GM12864 (cell line): ENCODE data around the gene CD99.
"Not testable (repeated sequence)": the region's sequence is repeated elsewhere in the genome, so short reads cannot be mapped to it uniquely, and the experiment has no call there.

Experiments used
- DNase-seq: peaks from one replicate; pipeline ENCODE4 v3.0.0-alpha.2; 2011; ENCODE audit warnings: low read depth
- H3K4me3 ChIP-seq: 2 replicates; pipeline ENCODE4 v1.5.1; 2011; ENCODE audit warnings: mild to moderate bottlenecking, low read depth, low read length, control low read depth
- CTCF ChIP-seq: IDR thresholded peaks from 2 replicates; pipeline ENCODE4 v1.5.1; 2011; ENCODE audit warnings: low read depth, mild to moderate bottlenecking, moderate library complexity, low read length, control low read depth, inconsistent platforms; ENCODE audit errors: missing control alignments

CD99 gene

DNA sequence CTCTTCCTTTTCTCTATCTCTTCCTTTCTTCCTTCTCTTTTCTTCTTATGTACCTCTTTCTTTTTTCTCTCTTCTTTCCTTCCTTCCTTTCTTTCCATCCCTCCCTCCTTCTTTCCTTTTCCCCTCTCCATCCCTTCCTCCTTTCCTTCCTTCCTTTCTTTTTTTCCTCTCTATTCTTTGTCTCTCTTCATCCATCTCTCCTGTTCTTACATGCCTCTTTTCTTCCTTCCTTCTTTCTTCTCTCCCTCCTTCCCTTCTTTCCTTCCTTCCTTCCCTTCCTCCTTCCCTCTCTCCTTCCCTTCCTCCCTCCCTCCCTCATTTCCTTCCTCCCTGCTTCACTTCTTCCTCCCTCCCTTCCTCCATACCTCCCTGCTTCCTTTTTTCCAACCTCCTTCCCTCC lies 41.6 kb downstream of the CD99 start:
- no peak for TF ChIP-seq CTCF
- no peak for DNase-seq
- H3K4me3 ChIP-seq: no peak overlapping the region

DNA sequence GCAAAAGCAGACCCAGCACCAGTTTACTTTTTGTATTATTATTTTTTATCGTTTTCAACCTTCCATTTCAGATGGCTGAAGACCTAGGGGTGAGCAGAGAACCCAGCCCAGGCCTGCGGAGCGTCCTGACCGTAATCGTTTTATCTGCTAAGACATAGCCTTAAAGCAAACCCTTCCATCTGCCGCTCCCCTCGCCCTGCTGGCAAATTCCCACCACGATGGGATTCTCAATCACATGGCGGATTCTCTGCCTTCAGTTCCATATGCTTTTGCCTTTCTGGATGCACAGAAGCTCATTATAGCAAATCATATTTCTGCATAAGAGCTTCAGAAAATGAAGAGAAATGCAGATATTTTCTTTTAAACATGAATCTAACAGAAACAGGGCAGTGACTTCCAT lies 42.2 kb downstream of the CD99 start:
- no peak for DNase-seq
- H3K4me3 ChIP-seq: no peak overlapping the region
- no peak for TF ChIP-seq CTCF

DNA sequence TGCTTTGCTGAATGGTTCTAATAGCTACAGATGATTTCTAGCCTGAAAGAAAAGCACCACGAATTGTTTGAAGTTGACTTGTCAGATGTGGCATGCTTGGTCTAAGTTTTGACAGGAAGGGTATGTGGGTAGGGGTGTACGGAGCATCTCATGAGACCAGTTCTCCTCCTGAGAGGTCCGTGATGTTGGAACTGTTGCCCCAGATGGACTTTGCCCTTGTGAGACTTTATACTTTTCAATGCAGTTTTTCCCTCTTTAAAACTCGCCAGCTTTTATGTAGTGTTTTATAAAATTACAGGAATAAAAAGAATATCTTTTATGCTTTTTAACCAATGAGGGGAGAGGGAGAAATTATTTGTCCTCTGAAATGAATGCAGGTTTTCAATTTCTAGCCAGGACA lies 44.2 kb downstream of the CD99 start:
- DNase-seq: no peak
- H3K4me3 ChIP-seq: no peak overlapping the region
- TF ChIP-seq CTCF: no peak

- no peak for DNase-seq
- no peak overlapping the region for H3K4me3 ChIP-seq
- TF ChIP-seq CTCF: no peak
Observed at GRCh38 chrX:2740672-2741071, 49.6 kb downstream of the CD99 start.

GRCh38 chrX:2741386-2741785 lies 50.3 kb downstream of the CD99 start:
- TF ChIP-seq CTCF: no peak
- DNase-seq: no peak
- H3K4me3 ChIP-seq: no peak overlapping the region

- not testable (repeated sequence) for H3K4me3 ChIP-seq, DNase-seq
Observed at GRCh38 chrX:2746250-2746649, 55.2 kb downstream of the CD99 start.

- DNase-seq: no peak
- no peak for TF ChIP-seq CTCF
- H3K4me3 ChIP-seq: no peak overlapping the region
Observed at GRCh38 chrX:2748171-2748814, 57.2 kb downstream of the CD99 start.
